ENCODE measurements around the gene RBPJL. TPM values are rescaled to one million over a fixed set of nuclear protein-coding genes. Genes with fewer than 3 reads are reported as not detected.

Gene RBPJL
- total RNA-seq, 1 donor from 2014 or later = 0.23 TPM

GRCh38 chr20:45316150-45317080, 9.8 kb downstream of the RBPJL start:
- no peak for DNase-seq (ENCODE audit: low spot score)
- ATAC-seq = no peak

GRCh38 chr20:45317826-45318225, 11.2 kb downstream of the RBPJL start:
- ATAC-seq (no peak), DNase-seq (ENCODE audit: low spot score) (no peak)

- no peak for ATAC-seq
- DNase-seq (ENCODE audit: low spot score) = no peak
Observed at GRCh38 chr20:45318386-45318939, 11.8 kb downstream of the RBPJL start.

DNA sequence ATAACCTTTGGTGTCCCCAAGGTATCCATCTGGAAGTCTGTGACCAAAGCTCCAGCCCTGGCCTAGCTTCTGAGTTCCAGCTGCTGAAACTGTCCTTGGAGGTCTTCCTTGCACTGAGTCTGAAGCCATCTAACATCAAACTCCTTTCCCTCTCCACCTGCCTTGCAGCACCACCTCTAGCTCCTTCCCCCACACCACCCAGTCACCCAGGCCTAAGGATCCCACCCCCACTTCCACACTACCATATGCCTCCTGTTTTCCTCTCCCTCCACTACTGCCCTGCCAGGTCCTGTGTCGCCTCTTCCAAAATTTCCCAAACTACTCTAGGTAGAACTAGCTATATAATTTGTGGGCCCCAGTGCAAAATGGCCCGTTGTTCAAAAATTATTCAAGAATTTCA, 12.3 kb downstream of the RBPJL start:
- DNase-seq (ENCODE audit: low spot score) = no peak
- ATAC-seq = no peak

DNA sequence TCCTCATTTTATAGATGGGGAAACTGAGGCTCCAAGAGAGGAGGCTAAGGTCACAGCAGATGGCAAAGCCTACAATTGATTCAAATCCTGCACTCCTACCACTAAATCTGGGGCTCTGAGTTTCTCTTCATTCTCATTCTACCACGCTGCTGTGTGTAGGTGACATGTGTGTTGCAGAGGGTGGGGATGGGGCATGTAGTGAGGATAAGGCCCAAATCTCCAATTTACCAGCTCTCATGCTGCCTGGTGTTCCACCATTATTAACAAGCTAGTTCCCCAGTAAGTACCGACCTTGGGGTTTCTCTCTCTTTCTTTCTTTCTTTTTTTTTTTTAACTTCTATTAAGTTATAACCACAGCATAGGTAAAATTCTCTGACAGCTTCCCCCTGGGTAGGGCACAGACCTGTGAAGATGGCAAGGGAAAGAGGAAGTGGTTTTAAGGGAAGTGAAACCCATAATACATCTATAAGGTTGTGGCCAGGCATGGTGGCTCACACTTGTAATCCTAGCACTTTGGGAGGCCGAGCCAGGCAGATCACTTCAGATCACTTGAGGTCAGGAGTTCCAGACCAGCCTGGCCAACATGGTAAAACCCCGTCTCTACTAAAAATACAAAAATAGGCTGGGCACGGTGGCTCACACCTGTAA, 14.4 kb downstream of the RBPJL start:
- DNase-seq (ENCODE audit: low spot score) (no peak), ATAC-seq (no peak)

GRCh38 chr20:45322952-45323383, 16.3 kb downstream of the RBPJL start:
- DNase-seq (ENCODE audit: low spot score) (peak; percentile 76), ATAC-seq (peak; percentile 84)

DNA sequence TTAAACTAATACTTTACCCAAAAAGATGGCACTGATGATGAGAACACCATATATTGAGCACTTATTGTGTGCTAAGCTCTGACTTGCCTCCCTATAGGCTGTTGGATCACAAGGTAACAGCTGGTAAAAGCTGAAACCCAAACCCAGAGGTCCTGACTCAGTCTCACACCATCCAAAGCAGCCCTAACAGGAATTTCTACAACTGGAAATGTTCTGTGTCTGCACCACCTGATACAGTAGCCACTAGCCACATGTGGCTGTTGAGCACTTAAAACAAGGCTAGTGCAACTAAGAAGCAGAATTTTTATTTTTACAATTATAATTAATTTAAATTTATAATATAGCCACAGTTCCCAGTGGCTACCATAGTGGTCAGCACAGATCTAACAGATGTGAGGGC, 17.1 kb downstream of the RBPJL start:
- DNase-seq (ENCODE audit: low spot score) (no peak), ATAC-seq (peak; percentile 5)

GRCh38 chr20:45325371-45325770, 18.7 kb downstream of the RBPJL start:
- no peak for ATAC-seq
- DNase-seq (ENCODE audit: low spot score) = no peak

DNA sequence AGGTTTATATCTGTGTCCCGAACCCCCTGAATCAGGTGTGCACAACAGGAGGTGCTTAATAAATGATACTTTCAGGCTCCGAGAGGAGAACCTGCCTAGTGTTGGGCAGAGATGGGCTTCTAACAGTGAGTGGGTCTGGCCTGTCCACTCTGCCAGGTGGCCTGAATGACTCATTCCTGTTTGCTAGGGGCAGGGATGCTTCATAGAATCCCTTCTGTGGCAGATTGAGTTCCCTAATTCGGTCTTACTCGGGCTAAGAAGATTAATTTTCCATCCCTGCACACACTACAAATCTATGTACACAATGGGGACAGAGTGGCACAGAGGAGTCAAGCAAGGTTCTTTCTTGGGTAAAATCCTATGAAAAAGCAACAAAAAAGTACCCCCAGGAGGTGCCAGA, 21.8 kb downstream of the RBPJL start:
- no peak for DNase-seq (ENCODE audit: low spot score)

GRCh38 chr20:45329497-45330319, 23.1 kb downstream of the RBPJL start:
- DNase-seq (ENCODE audit: low spot score) (no peak), ATAC-seq (peak; percentile 31)

More for the DNA sequence above, 21.8 kb downstream of the RBPJL start:
- ATAC-seq = no peak

GRCh38 chr20:45330476-45330875, 23.8 kb downstream of the RBPJL start:
- ATAC-seq (peak; percentile 7), DNase-seq (ENCODE audit: low spot score) (no peak)

GRCh38 chr20:45336530-45337366, 30.1 kb downstream of the RBPJL start:
- peak; percentile 82 for DNase-seq (ENCODE audit: low spot score)
- ATAC-seq = peak; percentile 58

GRCh38 chr20:45337367-45338120, 30.9 kb downstream of the RBPJL start:
- ATAC-seq (peak; percentile 24), DNase-seq (ENCODE audit: low spot score) (no peak)

- no peak for DNase-seq (ENCODE audit: low spot score)
- no peak for ATAC-seq
Observed at GRCh38 chr20:45338121-45339030, 31.7 kb downstream of the RBPJL start.

- no peak for ATAC-seq
- DNase-seq (ENCODE audit: low spot score) = no peak
Observed at GRCh38 chr20:45339084-45339483, 32.4 kb downstream of the RBPJL start.

- DNase-seq (ENCODE audit: low spot score) (no peak), ATAC-seq (no peak)
Observed at GRCh38 chr20:45339799-45340198, 33.2 kb downstream of the RBPJL start.

DNA sequence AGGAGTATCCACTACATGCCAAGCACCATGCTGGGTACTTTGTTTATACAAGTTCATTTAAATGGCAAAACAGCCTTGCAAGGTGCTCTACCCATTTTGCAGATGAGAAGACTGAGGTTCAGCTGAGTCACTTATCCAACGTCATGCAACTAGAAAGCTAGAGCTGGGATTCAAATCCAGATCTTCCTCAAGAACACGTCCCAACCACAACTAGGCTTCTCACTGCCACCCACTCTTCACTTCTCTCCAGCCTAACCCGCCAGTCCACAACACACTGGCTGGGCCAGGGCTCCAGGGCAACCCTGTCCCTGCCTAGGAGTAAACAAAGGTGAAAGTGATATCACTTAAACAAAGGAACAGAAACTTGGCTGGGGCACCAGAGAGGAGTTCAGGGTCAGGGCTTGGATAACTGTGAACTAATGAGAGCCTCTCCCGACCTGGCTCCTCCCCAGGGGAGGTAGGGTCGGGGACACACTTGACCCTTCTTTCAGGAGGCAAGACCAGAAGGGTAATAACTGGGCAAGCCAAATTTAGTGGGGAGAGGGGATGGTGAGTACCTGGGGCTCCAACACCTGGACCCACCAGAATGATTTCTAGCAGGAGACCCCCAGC, 33.7 kb downstream of the RBPJL start:
- peak; percentile 42 for ATAC-seq
- DNase-seq (ENCODE audit: low spot score) = peak; percentile 90

DNA sequence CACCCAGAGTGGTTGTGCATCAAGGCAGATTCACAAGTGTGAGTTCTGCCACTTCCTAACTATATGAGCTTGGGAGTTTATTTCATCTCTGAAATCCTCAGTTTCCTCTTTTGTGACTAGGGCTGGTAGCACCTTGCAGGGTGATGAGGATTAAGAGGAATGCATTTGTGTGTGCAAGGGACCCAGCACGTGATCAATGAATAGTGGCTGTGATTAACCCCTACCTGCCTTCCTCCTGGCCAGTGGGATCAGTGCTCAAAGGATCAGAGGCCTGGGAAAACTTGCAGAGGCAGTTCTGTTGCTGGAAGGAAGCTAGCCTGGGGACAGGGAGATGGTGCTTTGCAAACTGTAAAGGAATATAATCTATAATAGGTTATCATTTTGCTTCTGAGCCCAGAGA, 34.3 kb downstream of the RBPJL start:
- ATAC-seq = no peak

More for the DNA sequence above, 34.3 kb downstream of the RBPJL start:
- DNase-seq (ENCODE audit: low spot score) = no peak
